Inferior parietal cortex (tissue), 1 donor: ENCODE measurements around the gene MAPK8IP3.
"Not testable (repeated sequence)": the region's sequence is repeated elsewhere in the genome, so short reads cannot be mapped to it uniquely, and the experiment has no call there.

Experiments
- DNase-seq: peaks from one replicate; pipeline ENCODE4 v3.0.0-alpha.2; 2016; ENCODE audit errors: extremely low spot score

MAPK8IP3 gene

DNA sequence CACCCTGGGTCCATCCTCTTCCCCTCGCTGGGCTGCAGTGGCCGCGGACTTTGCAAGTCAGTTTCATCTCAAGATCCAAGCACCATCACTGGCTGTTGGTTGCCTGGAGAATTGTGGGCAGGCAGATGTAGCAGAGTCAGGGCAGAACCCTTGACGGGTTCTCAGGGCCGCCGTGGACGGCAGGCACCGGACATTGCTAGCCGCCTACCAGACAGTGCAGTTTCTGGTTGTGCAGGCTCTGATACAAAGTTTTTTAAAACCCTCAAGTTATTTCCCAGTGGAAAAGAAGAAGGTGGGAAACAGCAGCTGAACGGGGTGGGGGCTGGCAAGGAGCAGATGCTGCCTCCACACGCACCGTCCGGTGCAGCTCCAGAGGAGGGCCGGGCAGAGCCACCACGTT, 3.4 kb downstream of the MAPK8IP3 start:
- DNase-seq, result no peak

DNA sequence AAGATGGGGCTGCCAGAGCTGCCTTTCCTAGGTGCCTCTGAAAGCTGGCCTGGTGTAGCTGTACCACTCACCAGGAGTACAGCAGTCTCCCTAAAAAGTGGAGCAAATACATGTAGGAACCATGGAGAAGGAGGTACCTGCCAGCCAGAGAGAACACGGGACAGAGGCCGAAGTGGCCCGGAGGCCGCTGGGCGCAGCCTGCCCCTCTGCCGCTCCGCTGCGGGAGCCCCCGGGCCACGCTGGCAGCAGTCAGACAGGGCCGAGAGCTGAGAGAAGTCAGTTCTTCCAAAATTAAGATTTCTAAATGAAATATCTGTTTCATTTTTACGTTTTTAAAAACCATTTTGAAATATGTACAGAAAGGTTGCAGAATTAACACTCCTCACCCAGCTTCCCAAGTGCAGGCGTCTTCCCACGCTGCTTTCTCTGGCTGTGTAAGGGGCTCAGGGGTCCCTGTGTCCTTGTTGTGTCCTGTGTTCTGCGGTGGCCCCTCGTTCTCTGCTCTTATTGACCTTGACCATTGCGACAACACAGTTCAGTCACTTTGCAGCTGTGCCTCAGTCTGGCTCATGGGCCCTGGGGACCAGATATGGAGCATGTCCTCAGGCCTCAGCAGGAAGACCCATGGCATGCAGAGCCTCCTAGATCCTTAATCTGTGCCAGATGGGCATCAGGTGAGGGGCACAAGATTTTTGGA, 5.0 kb downstream of the MAPK8IP3 start:
- no peak for DNase-seq

DNA sequence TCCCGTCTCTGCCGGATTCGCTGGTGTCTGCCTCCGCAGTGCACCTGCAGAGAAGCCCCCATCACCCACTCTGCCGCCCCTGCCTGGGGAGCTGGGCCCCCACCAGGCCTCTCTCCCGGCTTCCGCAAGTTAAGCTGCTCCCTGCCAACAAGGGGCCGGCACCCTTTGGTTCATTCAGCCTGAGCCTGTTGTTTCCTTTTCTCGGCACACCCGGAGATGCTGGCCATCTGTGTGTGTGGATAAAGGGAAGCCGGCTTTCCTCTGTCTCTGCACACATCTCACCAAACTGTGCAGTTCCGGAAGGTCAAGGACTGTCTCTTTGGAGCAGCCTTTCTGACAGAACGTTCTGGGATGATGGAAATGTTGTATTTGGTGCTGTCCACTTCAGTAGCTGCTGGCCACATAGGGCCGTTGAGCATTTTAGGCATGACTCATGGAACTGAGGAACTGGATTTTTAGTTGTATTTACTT, 6.8 kb downstream of the MAPK8IP3 start:
- DNase-seq, result no peak

DNA sequence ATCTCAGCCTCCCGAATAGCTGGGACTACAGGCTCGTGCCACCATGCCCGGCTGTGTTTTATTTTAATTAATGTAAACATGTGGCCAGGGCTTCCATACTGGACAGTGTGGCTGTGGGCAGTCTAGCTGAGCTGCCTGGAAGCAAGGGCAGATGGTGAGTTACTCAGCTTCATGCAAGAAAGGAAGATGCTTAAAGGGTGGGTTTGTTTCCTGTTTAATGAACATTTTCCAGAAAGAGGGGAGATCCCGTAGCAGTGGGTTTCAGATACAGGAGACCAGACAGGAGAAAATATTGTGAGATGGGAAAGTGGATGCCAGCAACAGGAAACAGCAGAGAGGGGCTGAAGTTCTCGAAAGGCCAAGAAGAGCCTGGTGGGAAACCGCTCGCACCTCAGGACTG, 7.3 kb downstream of the MAPK8IP3 start:
- no peak for DNase-seq

DNA sequence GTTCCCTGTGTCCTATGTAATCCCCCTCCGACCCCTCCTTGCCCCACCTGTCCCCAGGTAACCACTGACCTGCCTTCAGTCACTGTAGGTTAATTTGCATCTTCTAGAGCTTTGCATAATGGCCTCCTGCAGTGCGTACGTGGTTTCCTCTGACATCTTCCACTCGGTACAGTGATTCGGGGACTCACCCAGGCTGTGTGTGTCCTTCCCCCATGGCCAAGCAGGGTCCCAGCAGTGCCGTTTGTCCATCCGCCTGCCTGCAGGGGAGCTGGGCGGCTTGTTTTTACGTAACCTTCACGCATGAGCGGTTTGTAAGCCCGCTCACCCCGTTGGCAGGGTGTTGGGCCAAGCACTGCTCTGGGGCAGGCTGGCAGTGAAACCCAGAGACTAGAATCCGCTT, 7.9 kb downstream of the MAPK8IP3 start:
- DNase-seq, result no peak

DNA sequence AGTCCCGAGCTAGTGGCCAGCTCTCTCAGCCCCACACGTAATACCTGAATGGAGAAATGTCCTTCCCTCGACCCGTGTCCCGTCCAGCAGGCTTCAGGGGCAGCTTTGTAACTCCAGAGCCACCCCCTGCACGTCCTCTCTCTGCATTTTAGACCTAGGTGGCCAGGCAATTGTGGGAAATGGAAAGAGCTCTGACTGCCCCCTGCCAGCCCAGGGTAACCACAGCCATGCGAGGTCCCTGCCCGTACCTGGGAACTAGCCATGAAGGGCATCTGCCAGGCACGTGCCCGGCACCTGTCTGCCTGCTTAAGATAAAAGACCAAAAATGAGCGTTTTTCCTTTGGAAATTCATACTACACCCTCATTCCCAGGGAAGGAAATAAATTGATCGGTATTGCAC, 9.2 kb downstream of the MAPK8IP3 start:
- no peak for DNase-seq

DNA sequence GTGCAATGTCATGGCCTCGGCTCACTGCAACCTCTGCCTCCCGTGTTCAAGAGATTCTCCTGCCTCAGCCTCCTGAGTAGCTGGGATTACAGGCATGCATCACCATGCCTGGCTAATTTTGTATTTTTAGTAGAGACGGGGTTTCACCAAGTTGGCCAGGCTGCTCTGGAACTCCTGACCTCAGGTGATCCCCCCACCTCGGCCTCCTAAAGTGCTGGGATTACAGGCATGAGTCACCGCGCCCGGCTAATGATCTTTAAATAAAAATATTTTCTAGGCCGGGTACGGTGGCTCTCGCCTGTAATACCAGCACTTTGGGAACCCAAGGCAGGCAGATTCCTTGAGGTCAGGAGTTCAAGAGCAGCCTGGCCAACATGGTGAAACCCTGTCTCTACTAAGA, 12.2 kb downstream of the MAPK8IP3 start:
- not testable (repeated sequence) for DNase-seq

DNA sequence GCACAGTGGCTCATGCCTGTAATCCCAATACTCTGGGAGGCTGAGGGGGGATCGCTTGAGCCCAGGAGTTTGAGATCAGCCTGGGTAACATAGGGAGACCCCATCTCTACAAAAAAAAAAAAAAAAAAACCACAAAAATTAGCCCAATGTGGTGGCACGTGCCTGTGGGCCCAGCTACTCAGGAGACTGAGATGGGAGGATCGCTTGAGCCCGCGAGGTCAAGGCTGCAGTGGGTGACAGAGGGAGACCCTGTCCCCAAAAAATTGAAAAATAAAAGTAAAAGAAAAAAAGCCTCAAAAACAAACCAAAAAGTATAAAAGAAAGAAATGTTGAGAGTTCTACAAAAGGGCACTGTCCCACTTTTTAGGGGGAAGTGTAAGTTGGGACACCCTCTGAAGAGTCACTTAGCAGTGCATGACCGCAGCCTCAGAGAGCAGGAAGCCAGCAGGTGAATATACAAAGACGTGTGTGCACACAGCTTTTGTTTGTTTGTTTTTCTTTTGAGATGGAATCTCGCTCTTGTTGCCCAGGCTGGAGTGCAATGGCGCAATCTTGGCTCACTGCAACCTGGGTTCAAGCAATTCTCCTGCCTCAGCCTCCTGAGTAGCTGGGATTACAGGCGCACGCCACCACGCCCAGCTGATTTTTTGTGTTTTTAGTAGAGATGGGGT, 13.7 kb downstream of the MAPK8IP3 start:
- DNase-seq, result not testable (repeated sequence)

DNA sequence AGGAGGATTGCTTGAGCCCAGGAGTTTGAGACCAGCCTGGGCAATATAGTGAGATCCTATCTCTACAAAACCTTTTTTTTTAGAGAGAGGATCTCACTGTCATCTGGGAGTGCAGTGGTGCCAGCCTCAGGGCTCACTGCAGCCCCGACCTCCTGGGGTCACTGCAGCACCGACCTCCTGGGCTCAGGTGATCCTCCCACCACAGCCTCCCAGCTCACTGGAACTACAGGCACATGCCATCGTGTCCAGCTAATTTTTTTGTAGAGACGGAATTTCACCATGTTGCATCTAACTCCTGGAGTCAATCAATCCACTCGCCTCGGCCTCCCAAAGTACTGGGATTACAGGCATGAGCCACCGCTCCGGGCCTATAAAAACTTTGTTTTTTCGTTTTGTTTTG, 15.4 kb downstream of the MAPK8IP3 start:
- DNase-seq, result no peak

DNA sequence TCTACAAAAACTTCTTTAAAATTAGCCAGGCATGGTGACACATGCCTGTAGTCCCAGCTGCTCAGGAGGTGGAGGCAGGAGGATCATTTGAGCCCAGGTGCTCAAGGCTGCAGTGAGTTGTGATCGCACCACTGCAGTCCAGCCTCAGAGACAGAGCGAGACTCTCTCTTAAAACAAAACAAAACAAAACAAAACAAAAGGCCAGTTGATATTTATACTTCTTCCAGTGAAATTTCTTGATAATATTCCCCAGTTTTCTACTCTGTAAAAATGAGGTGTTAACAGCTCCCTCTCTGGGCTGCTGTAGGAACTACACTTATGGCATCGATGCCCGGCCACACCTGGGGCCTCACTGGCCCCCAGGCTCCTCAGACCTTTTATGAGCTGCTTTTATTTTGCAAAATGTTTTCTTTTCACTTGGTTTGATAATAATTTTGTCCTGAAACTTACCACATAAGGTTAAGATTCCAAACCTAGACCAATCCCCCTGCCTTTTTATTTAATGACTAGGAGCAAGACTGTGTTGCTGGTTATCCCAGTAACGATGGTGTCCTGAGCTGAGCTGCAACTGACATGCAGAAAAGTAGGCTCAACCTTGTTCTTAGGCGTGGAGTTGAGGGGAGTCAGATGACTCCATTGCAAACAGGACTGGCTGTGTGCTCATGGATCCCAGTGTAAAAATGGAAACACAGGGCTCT, 17.6 kb downstream of the MAPK8IP3 start:
- peak; percentile 83 for DNase-seq

DNA sequence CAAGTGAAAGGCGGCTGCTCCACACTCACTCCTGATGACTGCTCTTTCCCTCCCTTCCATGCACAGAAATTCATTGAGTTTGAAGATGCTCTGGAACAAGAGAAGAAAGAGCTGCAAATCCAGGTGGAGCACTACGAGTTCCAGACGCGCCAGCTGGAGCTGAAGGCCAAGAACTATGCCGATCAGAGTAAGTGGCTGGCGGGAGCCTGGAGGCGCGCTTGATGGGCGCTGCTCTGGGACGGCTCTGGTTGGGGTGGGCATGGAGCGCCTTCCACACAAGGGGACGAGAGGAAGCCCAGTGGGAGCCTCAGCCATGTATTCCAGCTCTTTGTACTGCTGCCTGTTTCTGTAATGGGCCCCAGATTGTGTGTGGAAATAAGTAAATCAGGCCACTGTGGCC, 18.5 kb downstream of the MAPK8IP3 start:
- no peak for DNase-seq

DNA sequence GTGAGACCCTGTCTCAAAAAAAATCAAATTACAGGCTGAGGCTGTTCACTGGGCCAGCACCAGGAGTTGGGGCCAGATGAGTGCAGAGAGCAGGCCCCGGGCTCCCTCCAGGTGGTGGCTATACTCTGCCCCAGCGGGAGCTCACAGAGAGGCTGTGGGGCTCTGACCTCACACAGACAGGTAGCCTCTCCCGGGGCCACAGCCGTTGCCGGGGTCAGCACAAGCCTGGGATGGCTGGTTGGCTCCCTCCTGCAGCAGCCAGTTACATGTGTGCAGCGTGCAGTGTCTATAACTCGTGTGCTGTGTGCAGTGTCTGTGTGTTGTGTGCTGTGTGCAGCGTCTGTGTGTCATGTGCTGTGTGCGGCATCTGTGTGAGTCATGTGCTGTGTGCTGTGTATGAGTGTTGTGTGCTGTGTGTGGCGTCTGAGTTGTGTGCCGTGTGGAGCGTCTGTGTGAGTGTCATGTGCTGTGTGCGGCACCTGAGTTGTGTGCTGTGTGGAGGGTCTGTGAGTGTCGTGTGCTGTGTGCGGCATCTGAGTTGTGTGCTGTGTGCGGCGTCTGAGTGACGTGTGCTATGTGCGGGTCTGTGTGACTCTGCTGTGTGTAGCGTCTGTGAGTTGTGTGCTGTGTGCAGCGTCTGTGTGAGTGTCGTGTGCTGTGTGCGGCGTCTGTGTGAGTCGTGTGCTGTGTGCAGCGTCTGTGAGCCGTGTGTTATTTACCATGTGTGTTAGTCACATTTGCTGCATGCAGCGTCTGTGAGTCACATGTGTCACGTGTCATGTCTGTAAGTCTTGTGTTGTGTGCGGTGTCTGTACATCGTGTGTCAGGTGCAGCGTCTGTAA, 20.9 kb downstream of the MAPK8IP3 start:
- no peak for DNase-seq

DNA sequence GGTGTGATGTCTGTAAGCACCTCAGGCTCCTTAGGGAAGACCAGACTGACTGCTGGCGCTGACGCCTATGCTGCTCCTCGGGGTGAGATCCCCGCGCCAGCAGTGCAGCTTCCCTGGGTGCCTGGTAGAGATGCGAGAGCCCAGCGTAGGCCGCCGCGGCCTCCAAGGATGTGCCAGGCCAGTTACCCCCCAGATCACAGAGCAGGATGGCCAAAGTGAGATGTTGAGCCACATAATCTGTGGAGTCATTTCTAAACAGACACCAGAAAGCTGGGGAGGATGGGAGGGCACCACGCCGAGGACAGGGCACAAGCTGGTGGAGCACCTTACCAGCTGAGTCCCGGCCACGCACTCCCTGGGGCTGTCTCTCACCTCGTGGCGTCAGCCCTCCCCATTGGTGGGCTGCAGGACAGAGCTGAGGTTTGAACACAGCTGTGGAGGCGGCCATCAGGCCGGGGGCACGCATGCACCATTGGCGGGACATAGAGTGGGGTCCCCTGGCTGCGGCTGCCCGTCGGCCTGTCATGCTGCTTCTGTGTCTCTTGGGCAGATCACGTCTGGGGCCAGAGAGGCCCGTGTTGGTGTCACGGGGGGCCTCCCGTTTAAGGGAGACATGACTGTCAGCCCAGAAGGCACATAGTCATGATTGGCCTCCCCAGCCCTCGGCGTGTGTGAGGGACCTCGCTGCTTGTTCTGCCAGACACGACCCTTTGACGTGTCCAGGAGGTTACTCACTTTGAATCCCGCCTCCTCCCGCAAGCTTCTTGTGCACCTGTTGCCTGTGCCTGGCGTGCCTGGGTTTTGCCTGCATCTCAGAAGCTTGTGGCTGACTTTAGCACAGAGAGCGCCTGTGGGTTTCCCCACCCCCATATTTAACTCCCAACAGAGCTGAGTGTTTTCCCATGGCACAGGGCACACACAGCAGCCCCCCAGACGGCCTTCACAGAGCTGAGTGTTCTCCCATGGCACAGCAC, 21.9 kb downstream of the MAPK8IP3 start:
- DNase-seq, result no peak

DNA sequence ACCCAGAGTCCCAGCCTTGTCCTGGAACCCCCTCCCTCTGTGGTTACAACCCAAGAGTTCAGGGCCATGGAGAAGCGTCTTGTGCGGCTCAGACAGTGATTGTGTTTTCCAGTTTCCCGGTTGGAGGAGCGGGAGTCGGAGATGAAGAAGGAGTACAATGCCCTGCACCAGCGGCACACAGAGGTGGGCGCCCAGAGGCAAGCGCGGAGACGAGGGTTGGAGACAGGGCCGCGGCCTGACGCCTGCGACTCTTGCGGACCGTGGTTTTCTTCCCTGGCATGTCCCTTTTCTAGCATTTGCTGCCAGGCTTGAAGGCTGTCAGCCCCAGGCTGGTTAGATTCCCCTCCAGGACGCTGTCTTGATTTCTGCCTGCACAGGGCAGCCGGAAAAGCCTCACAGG, 23.0 kb downstream of the MAPK8IP3 start:
- no peak for DNase-seq

DNA sequence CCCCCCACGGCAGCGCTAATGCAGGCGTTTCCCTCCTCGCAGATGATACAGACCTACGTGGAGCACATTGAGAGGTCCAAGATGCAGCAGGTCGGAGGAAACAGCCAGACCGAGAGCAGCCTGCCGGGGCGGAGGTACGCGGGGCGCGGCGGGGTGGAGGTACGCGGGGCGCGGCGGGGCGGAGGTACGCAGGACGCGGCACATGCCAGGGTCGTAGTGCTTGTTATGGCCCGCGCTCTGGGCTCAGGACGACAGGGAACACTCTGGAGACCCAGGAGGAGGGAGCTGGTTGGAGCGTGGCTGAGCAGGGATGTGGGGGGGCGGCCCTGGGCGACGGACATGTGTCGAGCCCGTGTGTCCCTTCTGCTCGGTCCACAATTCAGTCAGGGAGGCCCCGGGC, 23.4 kb downstream of the MAPK8IP3 start:
- DNase-seq, result no peak

DNA sequence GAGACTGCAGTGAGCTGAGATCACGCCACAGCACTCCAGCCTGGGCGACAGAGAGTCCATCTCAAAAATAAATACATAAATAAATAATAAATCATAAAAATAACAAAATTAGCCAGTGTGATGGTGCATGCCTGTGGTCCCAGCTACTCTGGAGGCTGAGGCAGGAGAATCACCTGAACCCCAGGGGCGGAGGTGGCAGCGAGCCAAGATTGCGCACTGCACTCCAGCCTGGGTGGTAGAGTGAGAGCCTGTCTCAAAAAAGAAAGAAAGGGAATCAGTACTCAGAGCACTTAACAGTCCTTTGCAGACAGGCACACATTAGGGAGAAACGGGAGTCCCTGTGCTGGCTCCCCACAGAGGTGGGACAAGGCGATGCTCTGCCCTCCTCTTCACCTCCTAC, 25.1 kb downstream of the MAPK8IP3 start:
- DNase-seq, result no peak

DNA sequence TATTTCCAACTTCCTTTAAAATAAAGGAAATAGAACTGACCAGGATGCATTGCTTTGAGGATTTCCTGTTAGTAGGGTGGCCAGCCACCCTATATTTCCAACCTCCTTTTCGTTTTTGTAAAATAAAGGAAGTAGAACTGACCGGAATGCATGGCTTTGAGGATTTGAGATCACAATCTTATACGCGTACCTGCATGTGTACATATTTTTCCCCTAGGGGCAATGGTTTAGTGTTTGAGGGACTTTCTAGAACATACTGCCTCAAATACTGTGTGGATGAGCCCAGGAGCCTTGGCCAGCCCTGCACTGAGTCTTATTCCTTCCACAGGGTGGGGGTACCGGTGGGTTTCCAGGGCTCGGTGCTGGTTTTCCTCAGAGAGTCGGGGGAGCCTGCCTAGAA, 25.6 kb downstream of the MAPK8IP3 start:
- DNase-seq, result no peak

DNA sequence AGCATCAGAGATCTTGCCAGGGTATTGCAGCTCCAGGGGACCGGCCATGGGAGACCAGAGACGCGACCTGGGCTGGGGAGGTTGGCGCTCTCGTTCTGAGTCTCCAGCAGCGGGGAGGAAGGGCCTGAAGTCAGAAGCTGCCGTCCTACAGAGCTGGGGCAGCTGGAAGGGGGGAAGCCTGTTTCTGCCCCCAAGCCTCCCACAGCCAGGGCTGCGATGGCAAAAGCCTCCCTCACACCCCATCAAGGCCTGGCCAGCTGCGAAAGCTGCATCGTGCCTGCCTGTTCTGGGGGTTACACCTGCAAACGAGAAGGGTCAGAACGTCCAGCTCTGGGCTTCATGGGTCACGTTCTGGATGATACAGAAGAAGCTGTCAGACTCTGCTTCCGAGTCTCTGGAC, 26.1 kb downstream of the MAPK8IP3 start:
- no peak for DNase-seq

DNA sequence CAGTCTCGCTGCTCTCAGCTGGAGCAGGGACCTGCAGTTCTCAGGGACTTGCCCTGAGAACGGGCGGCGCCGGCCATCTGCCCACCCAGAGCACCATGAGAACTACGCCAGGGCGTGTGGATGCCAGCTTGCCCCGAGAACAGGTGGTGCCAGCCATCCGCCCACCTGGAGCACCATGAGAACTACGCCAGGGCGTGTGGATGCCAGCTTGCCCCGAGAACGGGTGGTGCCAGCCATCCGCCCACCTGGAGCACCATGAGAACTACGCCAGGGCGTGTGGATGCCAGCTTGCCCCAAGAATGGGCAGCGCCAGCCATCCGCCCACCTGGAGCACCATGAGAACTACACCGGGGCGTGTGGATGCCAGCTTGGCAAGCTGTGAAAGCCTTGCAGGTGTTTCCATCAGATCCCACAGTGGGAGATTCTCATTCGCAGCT, 26.6 kb downstream of the MAPK8IP3 start:
- not testable (repeated sequence) for DNase-seq

DNA sequence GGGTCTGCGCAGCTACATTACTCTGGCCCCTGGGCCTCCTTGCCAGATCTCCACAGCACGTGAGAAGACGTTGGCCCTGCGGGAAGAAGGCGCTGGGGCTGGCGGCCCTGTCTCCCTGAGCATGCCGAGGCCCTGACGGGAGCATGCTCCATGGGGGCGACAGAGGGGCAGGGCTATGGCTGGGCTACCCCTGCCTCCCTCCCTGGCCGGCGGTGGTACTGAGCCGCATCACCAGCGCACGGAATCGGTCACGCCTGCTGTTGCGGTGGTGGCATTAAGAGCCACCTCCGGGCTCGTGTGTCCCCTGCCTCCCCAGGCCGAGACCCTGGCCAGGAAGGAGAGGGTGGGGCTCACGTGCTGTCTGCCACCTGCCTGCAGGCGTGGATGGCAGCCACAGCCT, 28.1 kb downstream of the MAPK8IP3 start:
- no peak for DNase-seq

DNA sequence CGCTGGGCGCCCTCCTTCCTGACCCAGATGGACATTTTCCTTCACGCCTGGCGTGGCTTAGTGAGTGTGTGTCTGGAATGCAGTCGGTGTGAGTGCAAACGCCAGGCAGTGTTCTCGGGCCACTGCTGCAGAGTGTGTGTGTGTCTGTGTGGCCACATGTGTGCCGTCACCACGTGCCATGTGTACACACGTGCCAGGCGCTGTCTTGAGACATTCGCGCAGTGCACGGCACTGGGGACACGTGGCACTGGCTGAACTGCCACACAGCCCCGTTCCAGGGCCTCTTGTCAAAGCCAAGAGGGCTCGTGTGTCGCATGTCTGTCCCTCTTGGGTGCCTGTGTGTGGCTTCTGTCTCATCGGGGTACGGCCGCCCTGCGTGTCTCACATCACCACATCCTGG, 28.8 kb downstream of the MAPK8IP3 start:
- no peak for DNase-seq
